GM13977 (cell line): ENCODE data around the gene ATG4D.
A peak's percentile ranks its signal among the peaks of the same experiment; 100 is the strongest.

Source experiments
- DNase-seq: peaks from one replicate; pipeline ENCODE4 v3.0.0; 2012; ENCODE audit warnings: low spot score
- in situ Hi-C: fragments of 300-500 bp; cut with MboI; formaldehyde crosslinking; loops from one replicate; pipeline ENCODE4 v1.12.0; 2022; ENCODE audit warnings: low sequenced_read_pairs, low pct_unique_long_range_greater_than_20kb, mixed read lengths, inconsistent platforms; ENCODE audit not compliant: unreplicated experiment
- TF ChIP-seq, protein P1 (sequence below): IDR thresholded peaks from 2 replicates; pipeline ENCODE4 v1.5.1; 2012; ENCODE audit warnings: mild to moderate bottlenecking, control low read depth; ENCODE audit not compliant: insufficient read depth; ENCODE audit errors: extremely low read depth, missing control alignments

ATG4D gene

DNA sequence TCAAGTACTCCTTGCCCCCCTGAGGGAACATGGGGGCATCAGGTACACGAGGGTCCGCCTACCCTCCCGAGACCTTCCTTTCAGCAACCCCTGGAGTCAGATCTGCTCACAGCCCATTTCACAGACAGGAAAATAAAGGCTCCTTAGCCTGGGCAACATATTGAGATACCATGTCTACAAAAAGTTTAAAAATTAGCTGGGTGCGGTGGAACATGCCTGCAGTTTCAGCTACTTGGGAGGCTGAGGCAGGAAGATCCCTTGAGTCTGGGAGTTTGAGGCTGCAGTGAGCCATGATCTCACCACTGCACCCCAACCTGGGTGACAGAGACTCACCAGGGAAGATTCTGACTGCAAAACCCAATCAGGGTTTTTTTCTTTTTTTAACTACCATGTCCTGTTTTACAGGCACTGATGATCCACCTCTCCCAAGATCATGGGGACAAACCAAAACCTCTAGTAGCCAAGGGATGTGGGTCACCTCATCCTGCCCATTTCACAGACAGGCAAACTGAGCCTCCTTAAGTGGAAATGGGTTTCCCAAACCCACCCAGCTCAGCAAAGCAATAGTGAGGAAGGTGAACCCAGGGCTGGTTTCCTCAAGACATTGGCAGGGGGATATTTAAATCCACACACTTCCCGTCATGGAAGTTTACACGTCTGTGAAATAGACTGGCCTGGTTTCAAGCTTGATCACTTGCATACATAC lies 31.5 kb downstream of the ATG4D start:
- no peak for DNase-seq
- TF ChIP-seq, protein P1, sequence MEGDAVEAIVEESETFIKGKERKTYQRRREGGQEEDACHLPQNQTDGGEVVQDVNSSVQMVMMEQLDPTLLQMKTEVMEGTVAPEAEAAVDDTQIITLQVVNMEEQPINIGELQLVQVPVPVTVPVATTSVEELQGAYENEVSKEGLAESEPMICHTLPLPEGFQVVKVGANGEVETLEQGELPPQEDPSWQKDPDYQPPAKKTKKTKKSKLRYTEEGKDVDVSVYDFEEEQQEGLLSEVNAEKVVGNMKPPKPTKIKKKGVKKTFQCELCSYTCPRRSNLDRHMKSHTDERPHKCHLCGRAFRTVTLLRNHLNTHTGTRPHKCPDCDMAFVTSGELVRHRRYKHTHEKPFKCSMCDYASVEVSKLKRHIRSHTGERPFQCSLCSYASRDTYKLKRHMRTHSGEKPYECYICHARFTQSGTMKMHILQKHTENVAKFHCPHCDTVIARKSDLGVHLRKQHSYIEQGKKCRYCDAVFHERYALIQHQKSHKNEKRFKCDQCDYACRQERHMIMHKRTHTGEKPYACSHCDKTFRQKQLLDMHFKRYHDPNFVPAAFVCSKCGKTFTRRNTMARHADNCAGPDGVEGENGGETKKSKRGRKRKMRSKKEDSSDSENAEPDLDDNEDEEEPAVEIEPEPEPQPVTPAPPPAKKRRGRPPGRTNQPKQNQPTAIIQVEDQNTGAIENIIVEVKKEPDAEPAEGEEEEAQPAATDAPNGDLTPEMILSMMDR, result no peak
- in situ Hi-C loops, result no loop called here

DNA sequence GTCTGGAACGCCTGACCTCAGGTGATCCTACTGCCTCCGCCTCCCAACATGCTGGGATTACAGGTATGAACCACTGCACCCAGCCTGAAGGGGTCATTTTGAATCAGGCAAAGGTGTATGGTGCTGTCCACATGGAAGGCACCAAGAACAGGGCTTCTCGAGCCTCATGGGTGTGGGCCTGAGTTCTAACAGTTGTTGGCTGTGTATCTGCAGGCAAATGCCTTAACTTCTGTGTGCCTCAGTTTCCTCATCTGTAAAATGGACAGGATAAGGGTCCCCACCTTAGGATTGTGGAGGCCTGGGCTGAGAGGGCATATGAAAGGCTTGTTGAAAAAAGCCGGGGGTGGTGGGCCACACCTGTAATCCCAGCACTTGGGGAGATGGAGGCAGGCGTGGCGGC lies 34.2 kb downstream of the ATG4D start:
- DNase-seq, result no peak
- TF ChIP-seq, protein P1, result no peak
- in situ Hi-C loops, result no loop called here

DNA sequence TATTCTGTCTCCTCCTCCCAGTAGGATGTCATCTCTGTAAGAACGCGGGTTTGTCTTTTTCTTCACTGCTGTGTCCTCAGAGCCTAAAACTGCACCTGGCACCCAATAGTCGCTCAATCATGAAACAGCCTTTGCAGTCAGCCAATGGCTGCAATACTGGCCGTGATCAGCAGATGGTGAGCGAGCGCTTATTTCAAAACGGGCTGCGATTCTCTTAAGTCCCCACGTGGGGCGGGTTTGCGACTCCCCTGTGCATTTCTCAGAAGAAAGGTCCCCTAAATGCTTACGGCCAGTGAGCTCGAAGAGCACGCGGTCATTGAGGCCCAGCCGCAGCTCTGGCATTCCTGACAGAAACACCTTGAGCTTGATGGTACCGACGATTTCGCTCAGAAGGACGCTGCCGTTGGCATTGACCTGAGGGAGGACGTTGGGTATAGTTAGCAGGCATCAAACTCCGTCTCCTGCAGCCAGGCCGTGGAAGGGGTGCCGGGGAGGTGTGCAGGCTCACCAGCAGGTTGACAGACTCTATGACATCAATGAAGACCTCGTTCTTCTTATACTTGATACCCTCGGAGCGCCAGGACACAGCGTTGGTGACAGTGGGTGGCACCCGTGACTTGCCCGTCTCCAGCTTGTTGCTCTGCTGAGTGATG lies 37.4 kb downstream of the ATG4D start:
- in situ Hi-C loops, result loop anchor here (5.0 kb wide), 1 partner anchor 61 kb away; no protein-coding TSS in a partner anchor

DNA sequence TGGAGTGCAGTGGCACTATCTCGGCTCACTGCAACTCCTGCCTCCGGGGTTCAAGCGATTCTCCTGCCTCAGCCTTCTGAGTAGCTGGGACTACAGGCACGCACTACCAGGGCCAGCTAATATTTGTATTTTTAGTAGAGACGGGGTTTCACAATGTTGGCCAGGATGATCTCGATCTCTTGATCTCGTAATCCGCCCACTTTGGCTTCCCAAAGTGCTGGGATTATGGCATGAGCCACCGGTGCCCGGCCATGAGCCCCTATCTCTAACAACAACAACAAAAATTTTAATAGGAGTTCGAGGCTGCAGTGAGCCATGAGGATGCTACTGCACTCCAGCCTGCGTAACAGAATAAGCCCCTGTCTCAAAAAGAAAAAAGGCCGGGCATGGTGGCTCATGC lies 38.4 kb downstream of the ATG4D start:
- TF ChIP-seq, protein P1, result no peak
- in situ Hi-C loops, result loop anchor here (5.0 kb wide), 1 partner anchor 60 kb away; no protein-coding TSS in a partner anchor
- no peak for DNase-seq

More for the DNA sequence above, 37.4 kb downstream of the ATG4D start:
- TF ChIP-seq, protein P1, result peak; percentile 99
- peak; percentile 82 for DNase-seq

DNA sequence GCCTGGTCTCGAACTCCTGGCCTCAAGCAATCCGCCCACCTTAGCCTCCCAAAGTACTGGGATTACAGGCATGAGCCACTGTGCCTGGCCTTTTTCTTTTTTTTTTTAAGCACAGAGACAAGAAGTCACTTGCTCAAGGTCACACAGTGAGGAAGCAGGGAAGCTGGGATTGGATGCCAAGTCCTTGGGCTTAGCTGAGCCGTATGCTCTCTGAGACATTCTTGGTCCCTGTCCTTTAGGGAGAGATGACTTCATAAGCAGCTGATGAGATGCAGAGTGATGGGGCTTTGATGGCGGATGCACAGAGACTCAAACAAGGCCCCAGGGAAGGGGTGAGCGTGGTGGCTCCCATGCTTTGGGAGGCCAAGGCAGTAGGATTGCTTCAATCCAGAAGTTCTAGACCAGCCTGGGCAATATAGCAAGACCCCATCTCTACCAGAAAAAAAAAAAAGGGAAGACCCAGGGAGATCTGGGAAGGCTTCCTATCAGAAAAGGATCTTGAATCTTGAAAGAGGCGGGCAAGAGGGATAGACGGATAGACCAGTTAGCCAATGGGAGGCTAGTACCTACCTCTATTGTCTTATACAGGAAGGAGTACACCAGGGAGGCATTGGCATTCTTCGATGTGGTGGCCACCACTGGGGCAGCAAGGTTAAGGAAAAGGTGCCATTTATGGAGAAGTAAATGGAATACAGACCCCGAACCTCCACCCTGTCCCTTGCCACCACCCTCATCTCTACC lies 39.5 kb downstream of the ATG4D start:
- no peak for DNase-seq
- in situ Hi-C loops, result loop anchor here (5.0 kb wide), 1 partner anchor 59 kb away; no protein-coding TSS in a partner anchor
- TF ChIP-seq, protein P1, result no peak

DNA sequence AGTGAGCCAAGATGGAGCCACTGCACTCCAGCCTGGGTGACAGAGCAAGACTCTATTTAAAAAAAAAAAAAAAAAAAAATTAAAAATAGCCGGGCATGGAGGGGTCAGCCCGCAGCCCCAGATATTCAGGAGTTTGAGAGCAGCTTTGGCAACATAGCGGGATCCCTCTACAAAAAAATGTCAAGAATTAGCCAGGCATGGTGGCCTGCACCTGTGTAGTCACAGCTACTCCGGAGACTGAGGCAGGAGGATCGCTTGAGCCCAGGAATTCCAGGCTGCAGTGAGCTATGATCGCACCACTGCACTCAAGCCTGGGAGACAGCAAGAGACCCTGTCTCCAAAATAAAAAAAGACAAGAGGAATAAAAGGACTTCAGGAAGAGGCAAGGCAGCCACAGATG lies 42.7 kb downstream of the ATG4D start:
- DNase-seq, result no peak
- TF ChIP-seq, protein P1, result no peak
- in situ Hi-C loops, result no loop called here
